Measurements from ENCODE around the gene ATXN7. TPM values are rescaled to one million over a fixed set of nuclear protein-coding genes. Genes with fewer than 3 reads are reported as not detected.

The ATXN7 gene
- total RNA-seq, 3 donors from 2014 or later: 37.4 to 56.2 (median 47.9) TPM

DNA sequence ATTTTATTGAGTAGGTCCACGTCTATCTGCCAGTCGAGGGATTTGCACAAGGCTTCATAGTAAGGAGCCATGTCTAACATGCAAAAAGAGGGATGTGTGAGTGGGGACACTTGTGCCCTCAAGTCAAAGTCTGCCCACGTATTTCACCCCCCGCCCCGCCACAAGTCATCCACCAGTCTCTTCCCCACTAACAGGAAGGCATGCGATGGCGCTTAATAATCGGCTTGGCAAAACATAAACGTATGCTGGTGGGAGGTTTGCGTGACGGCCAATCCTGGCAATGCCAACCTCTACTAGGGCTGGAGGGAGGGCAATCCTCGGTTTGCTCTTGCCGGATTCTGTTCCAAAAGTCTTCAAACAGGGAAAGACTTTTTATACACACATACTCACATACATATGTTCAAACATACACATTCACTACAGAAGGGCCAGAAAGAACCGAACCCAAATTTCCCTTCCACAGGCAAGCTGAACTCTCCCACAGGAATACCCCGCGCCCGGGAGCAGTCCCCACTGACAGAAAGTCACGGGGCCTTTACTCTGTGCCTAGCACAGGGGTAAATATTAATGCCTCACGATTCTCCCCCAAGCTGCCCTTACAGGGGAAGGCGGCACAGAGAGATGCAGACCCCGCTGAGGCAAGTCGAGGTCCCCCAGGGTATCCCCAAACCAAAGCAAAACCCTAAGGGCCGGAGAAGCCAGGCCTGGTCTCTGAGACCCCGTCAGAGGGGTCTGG lies 159.0 kb downstream of the ATXN7 start:
- DNase-seq (ENCODE audit: low spot score in 2 of 2): no peak
- Histone ChIP-seq H3K27ac (peak overlapping the region; percentile 86 to 89), H3K27me3 (no peaks in the 10 kb centered on the region), H3K9me3 (no peaks in the 10 kb centered on the region), H3K36me3 (peaks cover 2% of the 10 kb centered on the region), H3K4me3 (peak overlapping the region; percentile 91 to 96 (median 96)), H3K4me1 (peaks cover 0 to 14% of the 10 kb centered on the region in 2 donors)
- TF ChIP-seq POLR2A (IDR thresholded peaks at IDR 0.05) (no peak), POLR2AphosphoS5 (IDR thresholded peaks at IDR 0.05) (no peak)
- TF ChIP-seq, protein P1, sequence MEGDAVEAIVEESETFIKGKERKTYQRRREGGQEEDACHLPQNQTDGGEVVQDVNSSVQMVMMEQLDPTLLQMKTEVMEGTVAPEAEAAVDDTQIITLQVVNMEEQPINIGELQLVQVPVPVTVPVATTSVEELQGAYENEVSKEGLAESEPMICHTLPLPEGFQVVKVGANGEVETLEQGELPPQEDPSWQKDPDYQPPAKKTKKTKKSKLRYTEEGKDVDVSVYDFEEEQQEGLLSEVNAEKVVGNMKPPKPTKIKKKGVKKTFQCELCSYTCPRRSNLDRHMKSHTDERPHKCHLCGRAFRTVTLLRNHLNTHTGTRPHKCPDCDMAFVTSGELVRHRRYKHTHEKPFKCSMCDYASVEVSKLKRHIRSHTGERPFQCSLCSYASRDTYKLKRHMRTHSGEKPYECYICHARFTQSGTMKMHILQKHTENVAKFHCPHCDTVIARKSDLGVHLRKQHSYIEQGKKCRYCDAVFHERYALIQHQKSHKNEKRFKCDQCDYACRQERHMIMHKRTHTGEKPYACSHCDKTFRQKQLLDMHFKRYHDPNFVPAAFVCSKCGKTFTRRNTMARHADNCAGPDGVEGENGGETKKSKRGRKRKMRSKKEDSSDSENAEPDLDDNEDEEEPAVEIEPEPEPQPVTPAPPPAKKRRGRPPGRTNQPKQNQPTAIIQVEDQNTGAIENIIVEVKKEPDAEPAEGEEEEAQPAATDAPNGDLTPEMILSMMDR (IDR thresholded peaks at IDR 0.05): no peak
- intact Hi-C loops (cut with DNase I; ENCODE audit: low total_unique reads): loop anchor here (5.0 kb wide), 1 partner anchor 50 kb away; no protein-coding TSS in a partner anchor

DNA sequence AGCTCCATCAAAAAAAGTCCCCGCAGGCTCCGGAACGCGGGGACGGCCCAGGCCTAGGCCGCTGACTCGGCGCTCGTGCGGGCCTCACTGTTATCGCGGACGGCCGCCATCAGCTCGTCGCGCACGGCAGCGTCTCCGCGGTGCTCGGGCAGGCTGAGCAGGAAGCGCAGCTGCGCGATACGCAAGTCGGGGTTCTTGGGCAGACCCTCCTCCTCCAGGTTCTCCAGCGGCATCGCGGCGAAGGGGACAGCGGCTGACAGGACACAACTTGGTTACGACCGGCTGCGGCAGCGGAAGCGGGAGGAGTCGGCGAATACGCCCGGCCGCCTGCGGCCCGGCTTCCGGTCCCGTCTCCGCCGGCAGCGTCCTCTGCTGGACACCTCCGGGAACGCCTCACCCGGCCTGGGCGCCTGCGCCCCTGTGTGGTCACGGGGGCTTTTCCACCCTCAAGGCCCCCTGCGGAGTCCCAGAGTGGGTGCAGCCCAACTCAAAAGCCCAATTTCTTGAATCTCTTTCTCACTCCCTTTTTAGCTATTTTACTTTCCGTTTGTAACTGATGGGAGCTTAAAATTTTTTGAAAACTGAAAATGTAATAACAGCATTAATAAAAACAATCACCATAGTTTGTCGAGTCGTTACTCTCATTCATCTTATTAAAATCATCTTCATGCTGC lies 159.7 kb downstream of the ATXN7 start, which contains the start of gene PSMD6:
PSMD6 (minus strand) TSS at position 308 of the 674 bp plus-strand sequence; CDS start at position 233, 75 bp downstream.
- Histone ChIP-seq H3K36me3 (no peaks in the 10 kb centered on the region), H3K27me3 (no peaks in the 10 kb centered on the region), H3K4me3 (peak within 1 kb of the TSS; percentile 91 to 96 (median 96)), H3K9me3 (no peaks in the 10 kb centered on the region), H3K4me1 (peaks cover 0 to 14% of the 10 kb centered on the region in 2 donors), H3K27ac (peak within 1 kb of the TSS; percentile 86 to 89)
- TF ChIP-seq, protein P1 (IDR thresholded peaks at IDR 0.05): peak; percentile 98 to 99 (median 99)
- TF ChIP-seq POLR2A (IDR thresholded peaks at IDR 0.05) (no peak), POLR2AphosphoS5 (IDR thresholded peaks at IDR 0.05) (peak; percentile 58 to 85 (median 83))
- peak; percentile 73 to 86 for DNase-seq (ENCODE audit: low spot score in 2 of 2)
- intact Hi-C loops (cut with DNase I; ENCODE audit: low total_unique reads): loop anchor here (5.0 kb wide), 1 partner anchor 51 kb away; no protein-coding TSS in a partner anchor

DNA sequence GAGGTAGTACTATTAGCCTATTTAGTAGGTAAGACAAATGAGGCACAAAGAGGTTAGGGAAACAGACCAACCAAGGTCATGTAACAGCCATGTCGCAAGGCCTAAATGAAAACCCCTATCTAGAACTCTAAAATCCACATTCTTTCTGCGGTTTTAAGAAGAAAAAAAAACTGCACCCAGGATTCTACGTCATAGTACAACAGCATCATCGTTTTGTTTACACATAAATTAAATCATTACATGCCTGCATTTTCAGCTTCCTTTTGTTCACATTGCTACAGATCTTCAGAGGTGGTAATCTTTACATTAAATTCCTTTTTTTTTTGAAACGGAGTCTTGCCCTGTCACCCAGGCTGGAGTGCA lies 160.2 kb downstream of the ATXN7 start:
- intact Hi-C loops (cut with DNase I; ENCODE audit: low total_unique reads): loop anchor here (5.0 kb wide), 1 partner anchor 52 kb away; no protein-coding TSS in a partner anchor

DNA sequence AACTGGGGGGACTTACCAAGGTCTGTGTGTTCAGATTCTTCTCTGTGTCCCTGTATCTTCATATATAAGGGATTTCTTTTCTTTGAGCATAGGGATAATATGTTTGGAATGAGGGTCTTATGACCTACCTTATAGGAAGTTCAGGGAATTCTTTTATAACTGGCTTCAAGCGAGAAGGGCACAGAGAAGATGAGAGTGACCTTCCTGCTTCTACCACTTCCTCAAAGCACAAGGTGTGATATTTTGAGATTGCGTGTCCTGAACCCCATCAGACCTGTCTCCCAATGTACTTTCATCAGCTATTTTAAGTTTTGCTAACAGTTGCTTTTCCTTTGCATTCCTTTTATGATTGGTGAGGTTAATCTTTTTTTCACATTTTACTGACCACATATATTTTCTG lies 162.7 kb downstream of the ATXN7 start:
- Histone ChIP-seq H3K27me3 (peaks cover 0 to 4% of the 10 kb centered on the region in 2 donors), H3K4me3 (no peak overlapping the region), H3K36me3 (no peaks in the 10 kb centered on the region), H3K27ac (no peak overlapping the region), H3K9me3 (no peaks in the 10 kb centered on the region), H3K4me1 (peaks cover 0 to 9% of the 10 kb centered on the region in 2 donors)
- TF ChIP-seq POLR2AphosphoS5 (IDR thresholded peaks at IDR 0.05) (no peak), POLR2A (IDR thresholded peaks at IDR 0.05) (no peak)
- TF ChIP-seq, protein P1 (IDR thresholded peaks at IDR 0.05): no peak
- DNase-seq (ENCODE audit: low spot score in 2 of 2): no peak
- intact Hi-C loops (cut with DNase I; ENCODE audit: low total_unique reads): loop anchor here (5.0 kb wide), 1 partner anchor 456 kb away; no protein-coding TSS in a partner anchor

More for the DNA sequence above, 160.2 kb downstream of the ATXN7 start:
- peaks cover 0 to 14% of the 10 kb centered on the region in 2 donors for H3K4me1 ChIP-seq
- H3K9me3 ChIP-seq: no peaks in the 10 kb centered on the region
- no peak for DNase-seq (ENCODE audit: low spot score in 2 of 2)
- peak overlapping the region; percentile 91 to 96 (median 96) for H3K4me3 ChIP-seq
- H3K36me3 ChIP-seq: no peaks in the 10 kb centered on the region
- TF ChIP-seq, protein P1 (IDR thresholded peaks at IDR 0.05): no peak
- TF ChIP-seq POLR2AphosphoS5 (IDR thresholded peaks at IDR 0.05): no peak
- no peak for TF ChIP-seq POLR2A (IDR thresholded peaks at IDR 0.05)
- no peaks in the 10 kb centered on the region for H3K27me3 ChIP-seq
- H3K27ac ChIP-seq: peak overlapping the region; percentile 86 to 89

Measured in breast epithelium (tissue), 4 donors.